ENCODE results near the gene ITGA7. TPM values are rescaled to one million over a fixed set of nuclear protein-coding genes. Genes with fewer than 3 reads are reported as not detected.

The ITGA7 gene, protein sequence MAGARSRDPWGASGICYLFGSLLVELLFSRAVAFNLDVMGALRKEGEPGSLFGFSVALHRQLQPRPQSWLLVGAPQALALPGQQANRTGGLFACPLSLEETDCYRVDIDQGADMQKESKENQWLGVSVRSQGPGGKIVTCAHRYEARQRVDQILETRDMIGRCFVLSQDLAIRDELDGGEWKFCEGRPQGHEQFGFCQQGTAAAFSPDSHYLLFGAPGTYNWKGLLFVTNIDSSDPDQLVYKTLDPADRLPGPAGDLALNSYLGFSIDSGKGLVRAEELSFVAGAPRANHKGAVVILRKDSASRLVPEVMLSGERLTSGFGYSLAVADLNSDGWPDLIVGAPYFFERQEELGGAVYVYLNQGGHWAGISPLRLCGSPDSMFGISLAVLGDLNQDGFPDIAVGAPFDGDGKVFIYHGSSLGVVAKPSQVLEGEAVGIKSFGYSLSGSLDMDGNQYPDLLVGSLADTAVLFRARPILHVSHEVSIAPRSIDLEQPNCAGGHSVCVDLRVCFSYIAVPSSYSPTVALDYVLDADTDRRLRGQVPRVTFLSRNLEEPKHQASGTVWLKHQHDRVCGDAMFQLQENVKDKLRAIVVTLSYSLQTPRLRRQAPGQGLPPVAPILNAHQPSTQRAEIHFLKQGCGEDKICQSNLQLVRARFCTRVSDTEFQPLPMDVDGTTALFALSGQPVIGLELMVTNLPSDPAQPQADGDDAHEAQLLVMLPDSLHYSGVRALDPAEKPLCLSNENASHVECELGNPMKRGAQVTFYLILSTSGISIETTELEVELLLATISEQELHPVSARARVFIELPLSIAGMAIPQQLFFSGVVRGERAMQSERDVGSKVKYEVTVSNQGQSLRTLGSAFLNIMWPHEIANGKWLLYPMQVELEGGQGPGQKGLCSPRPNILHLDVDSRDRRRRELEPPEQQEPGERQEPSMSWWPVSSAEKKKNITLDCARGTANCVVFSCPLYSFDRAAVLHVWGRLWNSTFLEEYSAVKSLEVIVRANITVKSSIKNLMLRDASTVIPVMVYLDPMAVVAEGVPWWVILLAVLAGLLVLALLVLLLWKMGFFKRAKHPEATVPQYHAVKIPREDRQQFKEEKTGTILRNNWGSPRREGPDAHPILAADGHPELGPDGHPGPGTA
- total RNA-seq (2022) = 2.1 and 3.0 TPM in 2 replicates
- percentile 14 among the genes with signal in this experiment for Bru-seq, nascent RNA
- percentile 25 among the genes with signal in this experiment for BruChase-seq, experiment 1, labeled RNA remaining after a 6-hour chase
- BruChase-seq, experiment 2, labeled RNA remaining after a 2-hour chase = percentile 17 among the genes with signal in this experiment
- long read RNA-seq, partial matches to known transcripts = 0 of 1 reads
- long read RNA-seq, other reads (novel, unspliced or antisense) = 1 of 1 reads

DNA sequence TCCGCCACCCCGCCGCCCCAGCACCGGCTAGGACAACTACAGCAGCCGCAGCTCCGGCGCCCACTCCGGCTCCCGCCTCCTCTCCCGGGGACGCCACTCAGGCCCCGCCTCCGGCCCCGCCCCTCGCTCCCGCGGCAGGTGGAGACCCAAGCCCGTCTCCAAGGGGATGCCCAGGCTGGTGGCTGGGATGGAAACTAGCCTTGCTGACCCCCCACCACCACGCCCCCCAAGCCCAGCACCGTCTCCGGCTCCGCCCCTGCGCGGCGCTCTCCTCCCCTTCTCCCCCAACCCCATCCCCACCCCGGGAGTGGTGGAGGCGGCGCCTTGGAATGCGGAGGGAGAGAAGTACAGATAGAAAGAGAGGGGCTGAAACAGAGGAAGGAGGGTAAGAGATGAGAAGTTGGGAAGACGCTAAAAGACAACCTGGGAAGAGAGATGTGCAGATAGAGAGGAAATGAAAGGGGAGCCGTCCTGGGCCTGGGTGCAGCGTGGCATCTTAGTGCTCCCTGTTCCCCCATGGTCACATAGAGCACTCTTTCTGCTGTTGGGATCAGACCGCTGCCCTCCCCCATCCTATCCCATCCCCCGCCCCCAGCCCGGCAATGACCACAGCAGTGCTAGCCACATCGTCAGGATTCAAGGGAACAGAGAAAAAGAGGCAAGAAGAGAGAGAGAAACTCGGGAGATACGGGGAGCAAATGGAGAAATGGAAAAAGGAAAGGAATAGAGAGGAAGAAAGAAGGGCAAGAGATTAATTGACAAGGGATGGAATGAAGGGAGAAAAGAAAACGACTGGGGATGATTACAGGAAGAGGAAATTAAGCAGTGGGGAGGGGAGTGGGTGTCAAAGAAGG is at the start of gene ITGA7:
TSS of gene ITGA7 (minus strand) at position 64 of the 854 bp plus-strand sequence. CDS start 222 bp downstream, outside the sequence.
- no TSS peak for BruUV-seq (replicated peaks)
- intact Hi-C loops (cut with micrococcal nuclease) = no loop called here
- peaks cover 16% of the 10 kb centered on the region for H3K4me1 Mint-ChIP-seq (ENCODE audit: insufficient read depth, unreplicated experiment)
- H3K27ac Mint-ChIP-seq (ENCODE audit: low read depth, unreplicated experiment) = no peak within 1 kb of the TSS
- H3K4me3 Mint-ChIP-seq (ENCODE audit: unreplicated experiment) = peak within 1 kb of the TSS; percentile 60
- no peak for DNase-seq (ENCODE audit: unreplicated experiment)
- no peak for TF ChIP-seq CTCF (IDR thresholded peaks at IDR 0.05; ENCODE audit: unreplicated experiment)
- no peaks in the 10 kb centered on the region for H3K36me3 Mint-ChIP-seq (ENCODE audit: insufficient read depth, unreplicated experiment)
- CTCF ChIA-PET = no interaction called here
- POLR2A ChIA-PET = no interaction called here
- H3K9me3 Mint-ChIP-seq (ENCODE audit: unreplicated experiment) = no peaks in the 10 kb centered on the region
- H3K27me3 Mint-ChIP-seq (ENCODE audit: insufficient read depth, unreplicated experiment) = peaks cover 38% of the 10 kb centered on the region

- Mint-ChIP-seq H3K9me3 (ENCODE audit: unreplicated experiment) (no peaks in the 10 kb centered on the region), H3K36me3 (ENCODE audit: insufficient read depth, unreplicated experiment) (peaks cover 97% of the 10 kb centered on the region), H3K27ac (ENCODE audit: low read depth, unreplicated experiment) (peak overlapping the region; percentile 30), H3K4me1 (ENCODE audit: insufficient read depth, unreplicated experiment) (no peaks in the 10 kb centered on the region), H3K4me3 (ENCODE audit: unreplicated experiment) (no peak overlapping the region), H3K27me3 (ENCODE audit: insufficient read depth, unreplicated experiment) (no peaks in the 10 kb centered on the region)
- ChIA-PET POLR2A (interaction anchor here (2.6 kb wide), 1 partner anchor 11 kb away, joined by 7 read pairs; no protein-coding TSS in a partner anchor), CTCF (interaction anchor here (0.5 to 3.9 kb wide), 5 partner anchors 13 to 178 kb away, joined by 3 to 30 read pairs (median 3); no protein-coding TSS in a partner anchor)
- no peak for DNase-seq (ENCODE audit: unreplicated experiment)
- BruUV-seq (replicated peaks) = no TSS peak
- intact Hi-C loops (cut with micrococcal nuclease) = no loop called here
- TF ChIP-seq CTCF (IDR thresholded peaks at IDR 0.05; ENCODE audit: unreplicated experiment) = no peak
Measured at GRCh38 chr12:55755246-55755645, 47.5 kb upstream of the ITGA7 start.

DNA sequence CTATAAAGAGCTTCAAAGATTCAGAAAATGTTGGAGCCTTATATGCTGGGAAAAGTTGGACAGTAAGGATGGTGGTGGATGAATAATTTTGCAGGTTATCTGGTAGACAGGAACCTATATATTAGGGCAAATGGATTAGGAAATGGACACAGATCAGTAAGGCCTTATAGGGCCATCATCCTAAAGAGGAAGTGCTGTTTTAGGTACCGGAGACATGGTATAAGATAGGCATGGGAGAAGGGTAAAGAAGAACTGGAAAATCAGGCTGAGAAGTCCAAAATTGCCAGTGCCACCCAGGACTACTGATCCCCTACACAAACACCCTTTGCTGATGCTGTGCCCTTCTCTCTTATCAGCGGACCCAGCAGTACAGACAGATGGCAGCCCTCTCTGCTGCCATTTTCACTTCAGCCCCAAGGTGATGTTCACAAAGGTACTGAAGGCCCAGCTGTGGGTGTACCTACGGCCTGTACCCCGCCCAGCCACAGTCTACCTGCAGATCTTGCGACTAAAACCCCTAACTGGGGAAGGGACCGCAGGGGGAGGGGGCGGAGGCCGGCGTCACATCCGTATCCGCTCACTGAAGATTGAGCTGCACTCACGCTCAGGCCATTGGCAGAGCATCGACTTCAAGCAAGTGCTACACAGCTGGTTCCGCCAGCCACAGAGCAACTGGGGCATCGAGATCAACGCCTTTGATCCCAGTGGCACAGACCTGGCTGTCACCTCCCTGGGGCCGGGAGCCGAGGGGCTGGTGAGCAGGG is 40.7 kb upstream of the ITGA7 start:
- Mint-ChIP-seq H3K27ac (ENCODE audit: low read depth, unreplicated experiment) (no peak overlapping the region), H3K9me3 (ENCODE audit: unreplicated experiment) (no peaks in the 10 kb centered on the region), H3K4me1 (ENCODE audit: insufficient read depth, unreplicated experiment) (peaks cover 10% of the 10 kb centered on the region), H3K36me3 (ENCODE audit: insufficient read depth, unreplicated experiment) (peaks cover 50% of the 10 kb centered on the region), H3K27me3 (ENCODE audit: insufficient read depth, unreplicated experiment) (no peaks in the 10 kb centered on the region), H3K4me3 (ENCODE audit: unreplicated experiment) (no peak overlapping the region)
- CTCF ChIA-PET = interaction anchor here (0.6 to 3.8 kb wide), 4 partner anchors 9 to 280 kb away, joined by 3 to 36 read pairs (median 4); no protein-coding TSS in a partner anchor
- no TSS peak for BruUV-seq (replicated peaks)
- DNase-seq (ENCODE audit: unreplicated experiment) = no peak
- POLR2A ChIA-PET = interaction anchor here (2.4 to 2.7 kb wide), 2 partner anchors 9 to 69 kb away, joined by 10 to 14 read pairs; partner anchors contain the start of genes ORMDL2 and SARNP
- intact Hi-C loops (cut with micrococcal nuclease) = no loop called here
- TF ChIP-seq CTCF (IDR thresholded peaks at IDR 0.05; ENCODE audit: unreplicated experiment) = no peak

All from MCF 10A (cell line).